GM18526 (cell line): Measurements from ENCODE around the gene AQP3.

Experiments used
- POLR2A ChIP-seq: IDR thresholded peaks from 3 replicates; pipeline ENCODE4 v1.6.1; 2011; ENCODE audit not compliant: insufficient read length; ENCODE audit errors: extremely low read depth

Gene AQP3

GRCh38 chr9:33449715-33450114 lies 2.3 kb upstream of the AQP3 start:
- no peak for TF ChIP-seq POLR2A

GRCh38 chr9:33447799-33448553 lies 583 bp upstream of the AQP3 start:
- no peak for TF ChIP-seq POLR2A

- no peak for TF ChIP-seq POLR2A
These were observed 1.0 kb downstream of the AQP3 start for GRCh38 chr9:33446240-33446945.

GRCh38 chr9:33445389-33446239 lies 1.8 kb downstream of the AQP3 start:
- no peak for TF ChIP-seq POLR2A

GRCh38 chr9:33443464-33444154 lies 3.8 kb downstream of the AQP3 start:
- no peak for TF ChIP-seq POLR2A

GRCh38 chr9:33443047-33443446 lies 4.3 kb downstream of the AQP3 start:
- TF ChIP-seq POLR2A: no peak

- no peak for TF ChIP-seq POLR2A
These were observed 5.3 kb downstream of the AQP3 start for GRCh38 chr9:33442125-33442524.

GRCh38 chr9:33440609-33441008 lies 6.8 kb downstream of the AQP3 start:
- no peak for TF ChIP-seq POLR2A

- TF ChIP-seq POLR2A: no peak
These were observed 7.2 kb downstream of the AQP3 start for GRCh38 chr9:33440204-33440603.

GRCh38 chr9:33439731-33440130 lies 7.7 kb downstream of the AQP3 start:
- TF ChIP-seq POLR2A: no peak

GRCh38 chr9:33438926-33439680 lies 8.3 kb downstream of the AQP3 start:
- no peak for TF ChIP-seq POLR2A

GRCh38 chr9:33437898-33438297 lies 9.5 kb downstream of the AQP3 start:
- TF ChIP-seq POLR2A: no peak

GRCh38 chr9:33437205-33437604 lies 10.2 kb downstream of the AQP3 start:
- TF ChIP-seq POLR2A: no peak

- TF ChIP-seq POLR2A: no peak
These were observed 10.9 kb downstream of the AQP3 start for GRCh38 chr9:33436445-33436844.
